Left ventricle myocardium superior (tissue), 1 donor: Measurements from ENCODE around the gene HMGB1. TPM values are rescaled to one million over a fixed set of nuclear protein-coding genes. Genes with fewer than 3 reads are reported as not detected.
A peak's percentile ranks its signal among the peaks of the same experiment; 100 is the strongest.

Source experiments
- ATAC-seq: fragments of 200-7000 bp; cut with Tn5 transposase; one replicate; pipeline ENCODE4 v1.9.1; 2020; ENCODE audit warnings: mild to moderate bottlenecking, moderate library complexity
- DNase-seq: peaks from one replicate; pipeline ENCODE4 v3.0.0-alpha.2; 2020
- intact Hi-C: fragments of 100-400 bp; cut with micrococcal nuclease; formaldehyde crosslinking; loops from one replicate; pipeline ENCODE4 v1.11.0; 2022
- total RNA-seq: library from RNA; stranded (reverse); fragmentation: NEBNext Ultra II Directional; extraction: Animal tissue kit (Norgen Biotek cat#: 25700); gene quantifications from one replicate; pipeline ENCODE4 v1.2.1, GENCODE V29; 2021
- donor health status: DM: no; HTN: yes; CAD: no; lungs with severe emphysema.

The HMGB1 gene
- total RNA-seq, 1 donor from 2014 or later, result 180 TPM

- ATAC-seq, result no peak
- intact Hi-C loops, result no loop called here
- no peak for DNase-seq
Observed at GRCh38 chr13:30442926-30443325, 22.8 kb downstream of the HMGB1 start.

- DNase-seq (no peak), ATAC-seq (no peak)
- intact Hi-C loops, result no loop called here
Observed at GRCh38 chr13:30440910-30441703, 24.6 kb downstream of the HMGB1 start.

- ATAC-seq, result no peak
- DNase-seq, result no peak
- intact Hi-C loops, result no loop called here
Observed at GRCh38 chr13:30438286-30438685, 27.4 kb downstream of the HMGB1 start.

GRCh38 chr13:30437177-30437576 is 28.6 kb downstream of the HMGB1 start:
- ATAC-seq, result no peak
- DNase-seq, result no peak
- intact Hi-C loops, result no loop called here

- intact Hi-C loops, result no loop called here
- ATAC-seq, result no peak
- DNase-seq, result no peak
Observed at GRCh38 chr13:30435911-30436451, 29.8 kb downstream of the HMGB1 start.

DNA sequence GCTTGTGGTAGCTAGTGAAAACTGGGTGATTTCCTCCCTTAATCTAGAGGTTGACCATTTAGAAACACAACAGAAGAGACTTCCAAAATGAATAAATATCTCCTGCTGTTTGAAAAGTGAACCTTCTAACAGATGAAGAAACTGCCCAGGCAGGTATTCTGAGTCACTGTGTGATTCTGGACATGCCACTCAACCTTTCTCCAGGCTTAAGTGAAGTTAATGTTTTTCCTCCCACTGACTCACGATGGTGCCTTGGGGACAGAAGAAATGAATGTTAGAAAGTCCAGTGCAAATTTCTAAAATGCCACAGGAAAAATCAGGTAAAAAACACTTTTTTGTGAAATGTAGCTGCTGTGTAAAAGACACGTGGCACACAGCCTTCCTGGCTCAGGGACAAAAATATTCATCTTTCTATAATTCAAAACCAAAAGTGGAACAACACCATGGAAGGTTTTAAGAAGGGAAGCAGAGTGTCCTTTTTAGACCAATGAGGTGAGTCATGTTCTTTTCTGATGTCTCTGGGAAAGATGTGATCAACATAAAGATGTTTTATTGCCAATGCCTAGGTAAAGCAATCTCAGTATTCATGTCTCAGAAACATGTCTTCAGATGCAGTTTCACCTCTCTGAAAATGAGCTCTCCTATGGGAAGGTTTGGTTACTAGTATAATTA is 34.3 kb downstream of the HMGB1 start:
- ATAC-seq (no peak), DNase-seq (no peak)
- intact Hi-C loops, result no loop called here

- ATAC-seq (no peak), DNase-seq (no peak)
- intact Hi-C loops, result no loop called here
Observed at GRCh38 chr13:30429721-30430694, 35.7 kb downstream of the HMGB1 start.

- ATAC-seq, result no peak
- no peak for DNase-seq
- intact Hi-C loops, result no loop called here
Observed at GRCh38 chr13:30429235-30429634, 36.5 kb downstream of the HMGB1 start.

DNA sequence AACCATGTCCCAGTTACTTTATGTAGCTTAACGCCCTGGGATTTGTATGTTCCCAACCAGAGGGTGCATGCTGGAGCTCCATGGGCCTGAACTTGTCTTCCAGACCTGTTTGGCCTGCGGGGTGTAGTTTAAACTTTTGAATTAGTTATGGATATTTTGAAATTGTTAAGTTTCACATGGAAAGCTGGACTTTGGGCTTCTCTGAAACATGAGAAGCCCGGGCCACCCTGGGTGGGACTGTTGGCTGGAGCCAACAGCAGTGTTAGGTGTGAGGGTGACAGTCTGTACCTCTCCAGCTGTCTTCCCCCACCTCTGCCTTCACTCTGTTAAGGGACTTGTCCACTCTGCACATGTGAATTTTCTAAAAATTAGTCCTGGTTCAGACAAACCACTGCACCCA is 41.8 kb downstream of the HMGB1 start:
- no peak for ATAC-seq
- DNase-seq, result no peak
- intact Hi-C loops, result no loop called here

DNA sequence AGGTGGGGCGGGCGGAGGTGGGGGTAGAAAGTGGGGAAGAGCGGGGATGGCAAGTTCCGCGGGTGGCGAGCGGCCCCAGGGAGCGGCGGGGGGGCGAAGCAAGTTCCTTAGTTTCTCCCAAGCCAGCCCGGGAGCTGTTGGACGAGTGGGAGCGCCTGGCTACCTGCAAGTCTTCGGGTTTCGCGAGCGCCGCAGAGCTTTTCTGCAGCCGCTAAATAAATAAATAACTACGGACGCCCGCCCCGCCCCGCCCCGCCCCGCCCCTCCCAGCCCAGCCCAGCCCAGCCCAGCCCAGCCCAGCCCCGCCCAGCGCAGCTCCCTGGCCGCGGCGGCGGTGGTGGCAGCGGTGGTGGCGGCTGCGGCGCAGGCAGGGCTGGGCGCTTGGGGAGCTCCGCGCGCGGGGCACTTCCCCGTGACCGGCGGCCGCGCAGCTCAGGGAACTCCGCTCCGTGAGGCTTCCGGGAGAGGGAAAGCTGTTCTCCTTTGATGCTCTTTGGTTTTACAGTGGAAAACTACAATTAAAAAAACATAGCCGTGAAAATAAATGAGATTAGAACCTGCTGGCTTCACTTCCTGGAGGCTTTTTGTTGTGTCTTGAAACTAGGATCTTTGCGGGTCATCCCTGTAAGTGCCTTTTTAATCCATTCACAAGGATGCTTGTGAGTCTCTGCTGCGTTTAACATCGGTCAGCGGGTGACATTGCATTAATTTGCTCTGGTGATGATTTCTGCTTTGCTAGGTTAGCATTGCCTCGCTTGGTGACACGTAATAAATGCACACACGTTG is 43.5 kb downstream of the HMGB1 start, which contains the start of gene UBE2L5:
Gene UBE2L5, plus strand, starts transcription at position 440 of the 786 bp plus-strand sequence. CDS start 5,498 bp downstream, outside the sequence.
- ATAC-seq, result peak; percentile 93
- intact Hi-C loops, result no loop called here
- DNase-seq, result peak; percentile 90

GRCh38 chr13:30421093-30422053 is 44.4 kb downstream of the HMGB1 start:
- DNase-seq (peak; percentile 93), ATAC-seq (peak; percentile 93)
- intact Hi-C loops, result no loop called here

GRCh38 chr13:30418717-30419459 is 46.8 kb downstream of the HMGB1 start:
- no peak for ATAC-seq
- intact Hi-C loops, result no loop called here
- no peak for DNase-seq

GRCh38 chr13:30418075-30418716 is 47.5 kb downstream of the HMGB1 start:
- no peak for ATAC-seq
- intact Hi-C loops, result no loop called here
- no peak for DNase-seq

- intact Hi-C loops, result no loop called here
- ATAC-seq (no peak), DNase-seq (no peak)
Observed at GRCh38 chr13:30416471-30416870, 49.3 kb downstream of the HMGB1 start.

GRCh38 chr13:30415430-30416030 is 50.2 kb downstream of the HMGB1 start:
- DNase-seq (no peak), ATAC-seq (no peak)
- intact Hi-C loops, result no loop called here

GRCh38 chr13:30413842-30414241 is 51.9 kb downstream of the HMGB1 start:
- DNase-seq (no peak), ATAC-seq (no peak)
- intact Hi-C loops, result no loop called here
